ENCODE data around the gene HEATR5B. TPM values are rescaled to one million over a fixed set of nuclear protein-coding genes. Genes with fewer than 3 reads are reported as not detected.

Gene HEATR5B
- 20.5 TPM for total RNA-seq
- 4.4 TPM for polyA plus RNA-seq (ENCODE audit: insufficient read depth, low read depth, low replicate concordance)
- long read RNA-seq, donor 1, full-length matches to known transcripts = 1 of 88 reads
- long read RNA-seq, donor 1, partial matches to known transcripts = 87 of 88 reads
- long read RNA-seq, donor 1, other reads (novel, unspliced or antisense) = 0 of 88 reads
- long read RNA-seq, donor 2 = 0 reads
- long read RNA-seq, donor 3, full-length matches to known transcripts = 1 of 1 reads
- long read RNA-seq, donor 3, partial matches to known transcripts = 0 of 1 reads
- long read RNA-seq, donor 3, other reads (novel, unspliced or antisense) = 0 of 1 reads
- long read RNA-seq, donor 4 = 0 reads
- long read RNA-seq, donor 5 = 0 reads
- long read RNA-seq, donor 6, partial matches to known transcripts = 5 of 5 reads
- long read RNA-seq, donor 6, other reads (novel, unspliced or antisense) = 0 of 5 reads
- long read RNA-seq, donor 7, partial matches to known transcripts = 7 of 12 reads
- long read RNA-seq, donor 7, other reads (novel, unspliced or antisense) = 5 of 12 reads
- long read RNA-seq, donor 8, partial matches to known transcripts = 72 of 72 reads
- long read RNA-seq, donor 8, other reads (novel, unspliced or antisense) = 0 of 72 reads
- long read RNA-seq, donor 9 = 0 reads
- long read RNA-seq, donor 10, full-length matches to known transcripts = 1 of 17 reads
- long read RNA-seq, donor 10, partial matches to known transcripts = 10 of 17 reads
- long read RNA-seq, donor 10, other reads (novel, unspliced or antisense) = 6 of 17 reads

- H3K4me3 ChIP-seq (ENCODE audit: low read length in 3 of 3) = peak within 1 kb of the TSS; percentile 96 to 99 (median 99)
- FAIRE-seq (no peak), DNase-seq (peak; percentile 97 to 99 (median 99))
- H3K9ac ChIP-seq (ENCODE audit: low read length in 3 of 3) = peak within 1 kb of the TSS; percentile 88 to 98 (median 91)
- peak within 1 kb of the TSS; percentile 36 to 71 for H3K27ac ChIP-seq (ENCODE audit: low read depth in 2 of 2, low read length in 2 of 2)
- intact Hi-C loops (cut with DNase I) = no loop called here
- H3K9me3 ChIP-seq (ENCODE audit: control insufficient read depth in 2 of 3, insufficient read depth in 1 of 3, low read length in 3 of 3) = no peaks in the 10 kb centered on the region
- H3K4me1 ChIP-seq (ENCODE audit: control insufficient read depth in 2 of 3, insufficient read depth in 2 of 3, low read depth in 1 of 3, low read length in 3 of 3) = peaks cover 0 to 8% (median 3%) of the 10 kb centered on the region in 3 donors
- TF ChIP-seq CTCF (IDR thresholded peaks at IDR 0.05; ENCODE audit: borderline replicate concordance, extremely low read depth, insufficient read depth) = no peak
- peaks cover 0 to 4% (median 0%) of the 10 kb centered on the region in 3 donors for H3K36me3 ChIP-seq (ENCODE audit: control insufficient read depth in 2 of 3, insufficient read depth in 3 of 3, low read length in 3 of 3)
- no peaks in the 10 kb centered on the region for H3K27me3 ChIP-seq (ENCODE audit: control insufficient read depth, insufficient read depth, low read length)
Observed at GRCh38 chr2:37083873-37084794, at the start of gene HEATR5B, which contains the start of gene GPATCH11. HEATR5B (minus strand) TSS chr2:37084372; CDS start chr2:37083414, 958 bp downstream. GPATCH11 (plus strand) TSS chr2:37084518; CDS start chr2:37088382, 3,864 bp downstream.

- no peak for FAIRE-seq
- H3K4me1 ChIP-seq (ENCODE audit: control insufficient read depth in 2 of 3, insufficient read depth in 2 of 3, low read depth in 1 of 3, low read length in 3 of 3) = no peaks in the 10 kb centered on the region
- intact Hi-C loops (cut with DNase I) = no loop called here
- no peak for TF ChIP-seq CTCF (IDR thresholded peaks at IDR 0.05; ENCODE audit: borderline replicate concordance, extremely low read depth, insufficient read depth)
- H3K27me3 ChIP-seq (ENCODE audit: control insufficient read depth, insufficient read depth, low read length) = no peaks in the 10 kb centered on the region
- DNase-seq = no peak
- no peak overlapping the region for H3K9ac ChIP-seq (ENCODE audit: low read length in 3 of 3)
- H3K36me3 ChIP-seq (ENCODE audit: control insufficient read depth in 2 of 3, insufficient read depth in 3 of 3, low read length in 3 of 3) = peaks cover 14 to 57% (median 36%) of the 10 kb centered on the region in 3 donors
- no peaks in the 10 kb centered on the region for H3K9me3 ChIP-seq (ENCODE audit: control insufficient read depth in 2 of 3, insufficient read depth in 1 of 3, low read length in 3 of 3)
- no peak overlapping the region for H3K4me3 ChIP-seq (ENCODE audit: low read length in 3 of 3)
- H3K27ac ChIP-seq (ENCODE audit: low read depth in 2 of 2, low read length in 2 of 2) = no peak overlapping the region
Observed at GRCh38 chr2:37132914-37133313, 48.7 kb upstream of the HEATR5B start.

GRCh38 chr2:37125416-37125815 lies 41.2 kb upstream of the HEATR5B start:
- Histone ChIP-seq H3K9ac (ENCODE audit: low read length in 3 of 3) (no peak overlapping the region), H3K4me1 (ENCODE audit: control insufficient read depth in 2 of 3, insufficient read depth in 2 of 3, low read depth in 1 of 3, low read length in 3 of 3) (no peaks in the 10 kb centered on the region), H3K27me3 (ENCODE audit: control insufficient read depth, insufficient read depth, low read length) (no peaks in the 10 kb centered on the region), H3K27ac (ENCODE audit: low read depth in 2 of 2, low read length in 2 of 2) (no peak overlapping the region), H3K36me3 (ENCODE audit: control insufficient read depth in 2 of 3, insufficient read depth in 3 of 3, low read length in 3 of 3) (peaks cover 7 to 30% (median 19%) of the 10 kb centered on the region in 3 donors), H3K9me3 (ENCODE audit: control insufficient read depth in 2 of 3, insufficient read depth in 1 of 3, low read length in 3 of 3) (no peaks in the 10 kb centered on the region), H3K4me3 (ENCODE audit: low read length in 3 of 3) (no peak overlapping the region)
- FAIRE-seq = no peak
- DNase-seq = no peak
- TF ChIP-seq CTCF (IDR thresholded peaks at IDR 0.05; ENCODE audit: borderline replicate concordance, extremely low read depth, insufficient read depth) = no peak
- intact Hi-C loops (cut with DNase I) = no loop called here

Measured in kidney (tissue), 22 donors.